IPS-18c (cell line): Measurements from ENCODE around the gene ACR.
"Not testable (repeated sequence)": the region's sequence is repeated elsewhere in the genome, so short reads cannot be mapped to it uniquely, and the experiment has no call there.

Experiments
- H3K4me3 ChIP-seq: 2 replicates; pipeline ENCODE4 v1.7.0; 2013; ENCODE audit warnings: low read depth, mild to moderate bottlenecking, low read length, moderate library complexity; ENCODE audit not compliant: insufficient read depth
- H3K9me3 ChIP-seq: one replicate; pipeline ENCODE4 v1.6.1; 2013; ENCODE audit warnings: mild to moderate bottlenecking, low read length, moderate library complexity; ENCODE audit not compliant: control insufficient read depth, insufficient read depth

The ACR gene

GRCh38 chr22:50783880-50784276 lies 45.9 kb downstream of the ACR start:
- H3K4me3 ChIP-seq = peak overlapping the region; percentile 40
- not testable (repeated sequence) for H3K9me3 ChIP-seq

- not testable (repeated sequence) for H3K9me3 ChIP-seq, H3K4me3 ChIP-seq
These were observed 47.3 kb downstream of the ACR start for GRCh38 chr22:50785289-50785688.

DNA sequence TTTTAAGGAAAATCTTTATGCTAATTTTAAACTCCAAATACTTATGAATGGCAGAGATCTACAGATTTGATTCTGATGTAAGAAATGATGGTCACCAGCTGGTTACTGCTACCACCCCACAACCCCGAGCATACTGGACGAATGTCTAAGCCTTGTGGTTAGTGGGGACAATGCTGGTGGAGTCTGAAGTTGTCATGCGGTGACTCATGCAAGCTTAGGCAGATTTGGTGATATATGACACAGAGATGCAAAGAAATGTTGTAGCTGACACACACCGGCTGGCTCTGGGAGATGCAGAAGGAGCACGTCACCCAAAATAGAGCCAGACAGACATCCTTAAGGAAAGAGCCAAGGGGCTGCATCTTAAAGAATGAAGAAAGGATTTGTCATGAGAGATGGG lies 48.9 kb downstream of the ACR start:
- H3K4me3 ChIP-seq, H3K9me3 ChIP-seq: not testable (repeated sequence)
